CD4-positive, alpha-beta T cell treated with Interleukin-4 for 1 hour (primary cell): ENCODE data around the gene CCHCR1.

Experiments
- DNase-seq, 2 donors: peaks; one replicate each; pipeline ENCODE4 v3.0.0-alpha.2; 2020 to 2022

CCHCR1 gene

GRCh38 chr6:31094389-31094881 lies 63.2 kb downstream of the CCHCR1 start:
- DNase-seq = peak; percentile 18 to 47

- no peak for DNase-seq
Observed at GRCh38 chr6:31092769-31093505, 64.7 kb downstream of the CCHCR1 start.
